Panc1 (cell line): Measurements from ENCODE around the gene DYNC1H1. TPM values are rescaled to one million over a fixed set of nuclear protein-coding genes. Genes with fewer than 3 reads are reported as not detected.

Experiments used
- ATAC-seq: fragments of 200-7000 bp; cut with Tn5 transposase; 2 replicates; pipeline ENCODE4 v1.9.1; 2020; ENCODE audit warnings: mild to moderate bottlenecking, moderate library complexity
- BruUV-seq: library from RNA; stranded (reverse); fragments of 400-500 nt; replicated peaks from 2 replicates; lab custom pipeline; 2021; lab: Mats Ljungman, UMichigan
- CTCF ChIA-PET: fragments of 300-600 bp; sonication (Branson Sonifier 250); formaldehyde crosslinking; loops from one replicate; lab custom pipeline; 2022; ENCODE audit warnings: antibody characterized with exemption; lab: Charles Lee
- POLR2A ChIA-PET: fragments of 300-600 bp; sonication (Branson Sonifier 250); formaldehyde crosslinking; loops from one replicate; lab custom pipeline; 2022; ENCODE audit warnings: antibody characterized with exemption; lab: Charles Lee
- DNase-seq: peaks from one replicate; pipeline ENCODE4 v3.0.0-alpha.2; 2010; ENCODE audit warnings: low read depth, low spot score
- H3K27ac ChIP-seq: 2 replicates; pipeline ENCODE4 v1.5.1; 2011; ENCODE audit warnings: mild to moderate bottlenecking, low read length, inconsistent platforms
- H3K27me3 ChIP-seq: fragments of 200-500 bp; sonication (Bioruptor generic); 2 replicates; pipeline ENCODE4 v1.6.0; 2014; ENCODE audit warnings: low read length, inconsistent platforms; ENCODE audit not compliant: control insufficient read depth, insufficient read depth
- H3K36me3 ChIP-seq: fragments of 200-500 bp; sonication (Bioruptor generic); 2 replicates; pipeline ENCODE4 v1.5.1; 2014; ENCODE audit warnings: inconsistent platforms, mild to moderate bottlenecking, low read length, moderate library complexity; ENCODE audit not compliant: control insufficient read depth, insufficient read depth
- H3K4me1 ChIP-seq: 2 replicates; pipeline ENCODE4 v1.5.1; 2011; ENCODE audit warnings: inconsistent platforms, mild to moderate bottlenecking, low read length, moderate library complexity; ENCODE audit not compliant: control insufficient read depth, insufficient read depth
- H3K4me3 ChIP-seq, 2 experiments: 2 replicates each; pipeline ENCODE4 v1.5.1; 2011 to 2012; ENCODE audit warnings: low read depth in 2 of 2, low read length in 2 of 2, mild to moderate bottlenecking in 2 of 2, inconsistent platforms in 1 of 2, moderate library complexity in 1 of 2
- H3K9me3 ChIP-seq: fragments of 200-500 bp; sonication (Bioruptor generic); 2 replicates; pipeline ENCODE4 v1.5.1; 2014; ENCODE audit warnings: low read depth, mild to moderate bottlenecking, inconsistent platforms, low read length, moderate library complexity; ENCODE audit not compliant: control insufficient read depth, insufficient read depth
- CTCF ChIP-seq: fragments of 450-650 bp; IDR thresholded peaks from 2 replicates; pipeline ENCODE4 v1.5.1; 2017; ENCODE audit warnings: mild to moderate bottlenecking
- POLR2AphosphoS5 ChIP-seq: IDR thresholded peaks from 2 replicates; pipeline ENCODE4 v1.6.1; 2012; ENCODE audit warnings: mild to moderate bottlenecking, low read depth, low read length, moderate library complexity
- SIN3A ChIP-seq: IDR thresholded peaks from 2 replicates; pipeline ENCODE4 v1.6.1; 2012; ENCODE audit warnings: low read depth, mild to moderate bottlenecking, low read length, moderate library complexity, borderline replicate concordance; ENCODE audit not compliant: insufficient read depth
- TCF7L2 ChIP-seq: IDR thresholded peaks from 2 replicates; pipeline ENCODE4 v1.6.1; 2011; ENCODE audit warnings: mild to moderate bottlenecking, low read depth, low read length, inconsistent platforms
- in situ Hi-C: cut with HindIII; loops from 2 replicates; pipeline ENCODE4 v1.10.0; 2016; ENCODE audit warnings: low sequenced_read_pairs, low pct_unique_long_range_greater_than_20kb
- intact Hi-C: fragments of 100-400 bp; cut with micrococcal nuclease; formaldehyde crosslinking; loops from one replicate; pipeline ENCODE4 v1.10.0; 2022; ENCODE audit not compliant: unreplicated experiment
- total RNA-seq: library from RNA; stranded (reverse); gene quantifications from one replicate; pipeline ENCODE4 v1.2.1, GENCODE V29; 2021; ENCODE audit not compliant: unreplicated experiment
- TF ChIP-seq, protein P1 (sequence below), 2 experiments: IDR thresholded peaks; 2 replicates each; pipeline ENCODE4 v1.6.1; 2011 to 2012; ENCODE audit warnings: low read depth in 2 of 2, control low read depth in 1 of 2, low read length in 1 of 2, mild to moderate bottlenecking in 1 of 2, moderate library complexity in 1 of 2; ENCODE audit not compliant: insufficient read depth in 1 of 2

DYNC1H1 gene
- total RNA-seq, 1 experiment from 2014 or later, result 382 TPM

- H3K4me3 ChIP-seq, result no peak overlapping the region
- ChIA-PET POLR2A (no interaction called here), CTCF (no interaction called here)
- peaks cover 41% of the 10 kb centered on the region for H3K36me3 ChIP-seq
- intact Hi-C loops (no loop called here), in situ Hi-C loops (no loop called here)
- no peaks in the 10 kb centered on the region for H3K4me1 ChIP-seq
- H3K27ac ChIP-seq, result no peak overlapping the region
- no peaks in the 10 kb centered on the region for H3K9me3 ChIP-seq
- DNase-seq, result no peak
- TF ChIP-seq POLR2AphosphoS5 (no peak), TCF7L2 (no peak), SIN3A (no peak), CTCF (no peak)
- TF ChIP-seq, protein P1, sequence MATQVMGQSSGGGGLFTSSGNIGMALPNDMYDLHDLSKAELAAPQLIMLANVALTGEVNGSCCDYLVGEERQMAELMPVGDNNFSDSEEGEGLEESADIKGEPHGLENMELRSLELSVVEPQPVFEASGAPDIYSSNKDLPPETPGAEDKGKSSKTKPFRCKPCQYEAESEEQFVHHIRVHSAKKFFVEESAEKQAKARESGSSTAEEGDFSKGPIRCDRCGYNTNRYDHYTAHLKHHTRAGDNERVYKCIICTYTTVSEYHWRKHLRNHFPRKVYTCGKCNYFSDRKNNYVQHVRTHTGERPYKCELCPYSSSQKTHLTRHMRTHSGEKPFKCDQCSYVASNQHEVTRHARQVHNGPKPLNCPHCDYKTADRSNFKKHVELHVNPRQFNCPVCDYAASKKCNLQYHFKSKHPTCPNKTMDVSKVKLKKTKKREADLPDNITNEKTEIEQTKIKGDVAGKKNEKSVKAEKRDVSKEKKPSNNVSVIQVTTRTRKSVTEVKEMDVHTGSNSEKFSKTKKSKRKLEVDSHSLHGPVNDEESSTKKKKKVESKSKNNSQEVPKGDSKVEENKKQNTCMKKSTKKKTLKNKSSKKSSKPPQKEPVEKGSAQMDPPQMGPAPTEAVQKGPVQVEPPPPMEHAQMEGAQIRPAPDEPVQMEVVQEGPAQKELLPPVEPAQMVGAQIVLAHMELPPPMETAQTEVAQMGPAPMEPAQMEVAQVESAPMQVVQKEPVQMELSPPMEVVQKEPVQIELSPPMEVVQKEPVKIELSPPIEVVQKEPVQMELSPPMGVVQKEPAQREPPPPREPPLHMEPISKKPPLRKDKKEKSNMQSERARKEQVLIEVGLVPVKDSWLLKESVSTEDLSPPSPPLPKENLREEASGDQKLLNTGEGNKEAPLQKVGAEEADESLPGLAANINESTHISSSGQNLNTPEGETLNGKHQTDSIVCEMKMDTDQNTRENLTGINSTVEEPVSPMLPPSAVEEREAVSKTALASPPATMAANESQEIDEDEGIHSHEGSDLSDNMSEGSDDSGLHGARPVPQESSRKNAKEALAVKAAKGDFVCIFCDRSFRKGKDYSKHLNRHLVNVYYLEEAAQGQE (IDR thresholded peaks at IDR 0.05; ENCODE audit: insufficient read depth in 1 of 2, low read depth in 2 of 2, low read length in 1 of 2), result no peak
- H3K27me3 ChIP-seq, result no peaks in the 10 kb centered on the region
- BruUV-seq, result no TSS peak
- no peak for ATAC-seq
Measured at GRCh38 chr14:102008891-102009290, 44.5 kb downstream of the DYNC1H1 start.

GRCh38 chr14:102011631-102012030 is 47.3 kb downstream of the DYNC1H1 start:
- in situ Hi-C loops (no loop called here), intact Hi-C loops (no loop called here)
- ChIA-PET POLR2A (no interaction called here), CTCF (no interaction called here)
- Histone ChIP-seq H3K36me3 (peaks cover 42% of the 10 kb centered on the region), H3K27me3 (no peaks in the 10 kb centered on the region), H3K4me3 (no peak overlapping the region), H3K27ac (no peak overlapping the region), H3K9me3 (no peaks in the 10 kb centered on the region), H3K4me1 (no peaks in the 10 kb centered on the region)
- ATAC-seq (no peak), DNase-seq (no peak)
- no TSS peak for BruUV-seq
- TF ChIP-seq, protein P1 (IDR thresholded peaks at IDR 0.05; ENCODE audit: insufficient read depth in 1 of 2, low read depth in 2 of 2, low read length in 1 of 2), result no peak
- TF ChIP-seq POLR2AphosphoS5, result no peak
- TF ChIP-seq CTCF, result no peak
